ENCODE measurements around the gene GDPD2.
"Not testable (repeated sequence)": the region's sequence is repeated elsewhere in the genome, so short reads cannot be mapped to it uniquely, and the experiment has no call there.

The GDPD2 gene, protein sequence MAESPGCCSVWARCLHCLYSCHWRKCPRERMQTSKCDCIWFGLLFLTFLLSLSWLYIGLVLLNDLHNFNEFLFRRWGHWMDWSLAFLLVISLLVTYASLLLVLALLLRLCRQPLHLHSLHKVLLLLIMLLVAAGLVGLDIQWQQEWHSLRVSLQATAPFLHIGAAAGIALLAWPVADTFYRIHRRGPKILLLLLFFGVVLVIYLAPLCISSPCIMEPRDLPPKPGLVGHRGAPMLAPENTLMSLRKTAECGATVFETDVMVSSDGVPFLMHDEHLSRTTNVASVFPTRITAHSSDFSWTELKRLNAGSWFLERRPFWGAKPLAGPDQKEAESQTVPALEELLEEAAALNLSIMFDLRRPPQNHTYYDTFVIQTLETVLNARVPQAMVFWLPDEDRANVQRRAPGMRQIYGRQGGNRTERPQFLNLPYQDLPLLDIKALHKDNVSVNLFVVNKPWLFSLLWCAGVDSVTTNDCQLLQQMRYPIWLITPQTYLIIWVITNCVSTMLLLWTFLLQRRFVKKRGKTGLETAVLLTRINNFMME

DNA sequence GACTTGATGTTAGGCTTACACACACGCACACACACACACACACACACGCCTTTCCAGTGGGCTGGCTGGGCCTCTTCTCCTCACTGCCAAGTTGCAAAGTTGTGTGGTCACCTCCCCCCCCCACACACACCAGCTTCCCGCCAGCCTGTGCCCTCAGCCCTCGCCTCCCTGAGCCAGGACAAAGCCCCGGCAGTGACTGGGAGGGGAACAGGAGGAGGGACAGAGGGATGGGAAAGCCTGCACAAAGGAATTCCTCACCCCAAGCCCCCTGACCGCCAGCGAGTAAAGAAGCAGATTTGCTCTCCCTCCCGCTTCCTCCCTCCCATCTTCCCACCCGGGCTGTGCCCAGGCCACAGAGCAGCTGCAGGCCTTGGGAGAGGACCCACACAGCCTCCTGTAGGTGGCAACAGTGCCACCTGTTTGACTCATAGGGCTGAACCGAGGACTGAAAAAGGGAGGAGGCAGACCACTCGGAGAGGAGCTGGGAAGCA is at the start of gene GDPD2:
TSS of gene GDPD2 (plus strand) at position 464 of the 491 bp plus-strand sequence. CDS start 1,671 bp downstream, outside the sequence.
- DNase-seq (ENCODE audit: low read depth) = no peak

DNA sequence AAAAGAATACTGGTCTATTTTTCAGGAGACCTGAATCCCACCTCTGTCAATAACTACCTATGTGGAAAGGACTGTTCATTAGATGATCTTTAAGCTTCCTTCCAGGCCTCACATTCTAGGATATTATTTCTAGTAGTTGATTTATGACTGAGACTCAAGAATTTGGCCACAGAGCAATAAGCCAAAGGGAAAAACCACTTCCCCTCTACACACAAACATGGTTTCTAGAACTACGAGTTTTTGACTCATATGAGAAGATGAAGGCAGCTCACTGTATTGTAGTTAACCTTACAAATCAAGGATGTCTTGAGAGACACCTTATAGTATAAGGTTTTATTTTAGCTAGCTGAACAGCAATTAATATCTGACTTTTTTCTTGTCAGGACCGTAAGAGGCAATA is 36.9 kb upstream of the GDPD2 start:
- DNase-seq (ENCODE audit: low read depth) = no peak

DNA sequence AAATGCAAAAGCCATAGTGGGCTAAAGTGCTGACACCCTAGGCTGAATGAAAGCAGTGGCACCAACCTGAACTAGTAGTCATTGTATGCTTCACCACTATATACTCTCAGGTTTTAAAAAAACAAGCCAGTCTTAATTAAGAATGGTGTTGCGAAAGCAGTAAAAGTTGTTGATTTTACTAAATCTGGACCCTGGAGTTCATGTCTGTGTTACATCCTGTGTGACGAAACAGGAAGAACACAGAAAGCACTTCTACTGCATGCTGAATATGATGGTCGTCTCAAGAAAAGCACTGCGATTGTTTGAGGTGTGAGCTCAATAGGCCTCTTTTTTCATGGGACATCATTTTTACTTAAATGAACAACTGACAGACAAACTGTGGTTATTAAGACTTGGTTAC is 24.2 kb upstream of the GDPD2 start:
- DNase-seq (ENCODE audit: low read depth) = no peak

DNA sequence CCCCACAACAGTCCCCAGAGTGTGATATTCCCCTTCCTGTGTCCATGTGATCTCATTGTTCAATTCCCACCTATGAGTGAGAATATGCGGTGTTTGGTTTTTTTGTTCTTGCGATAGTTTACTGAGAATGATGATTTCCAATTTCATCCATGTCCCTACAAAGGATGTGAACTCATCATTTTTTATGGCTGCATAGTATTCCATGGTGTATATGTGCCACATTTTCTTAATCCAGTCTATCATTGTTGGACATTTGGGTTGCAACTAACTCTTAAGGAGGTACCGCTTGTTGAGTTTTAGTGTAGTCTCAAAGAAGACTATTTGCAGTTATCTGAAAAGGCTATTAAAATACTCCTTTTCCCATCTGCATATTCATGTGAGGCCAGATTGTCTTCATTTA is 22.9 kb upstream of the GDPD2 start:
- DNase-seq (ENCODE audit: low read depth) = not testable (repeated sequence)

DNA sequence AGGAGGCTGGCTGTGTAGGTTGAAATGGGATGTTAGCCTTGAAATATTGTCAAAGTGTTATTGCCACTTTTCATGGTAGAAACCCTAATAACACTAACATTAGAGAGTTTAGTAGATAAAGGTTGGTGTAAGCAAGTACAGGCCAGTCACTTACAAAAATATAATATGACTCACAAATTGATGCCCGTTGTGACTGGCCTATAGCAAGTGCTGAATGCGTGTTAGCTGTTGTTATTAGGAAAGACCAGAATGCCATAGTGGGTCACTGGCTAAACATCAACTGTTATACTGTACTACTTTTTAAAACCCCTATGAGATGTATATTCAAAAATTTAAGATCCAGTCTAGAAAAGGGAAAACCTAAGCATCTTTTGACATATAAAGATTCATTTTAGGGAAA is 20.4 kb upstream of the GDPD2 start:
- DNase-seq (ENCODE audit: low read depth) = no peak

DNA sequence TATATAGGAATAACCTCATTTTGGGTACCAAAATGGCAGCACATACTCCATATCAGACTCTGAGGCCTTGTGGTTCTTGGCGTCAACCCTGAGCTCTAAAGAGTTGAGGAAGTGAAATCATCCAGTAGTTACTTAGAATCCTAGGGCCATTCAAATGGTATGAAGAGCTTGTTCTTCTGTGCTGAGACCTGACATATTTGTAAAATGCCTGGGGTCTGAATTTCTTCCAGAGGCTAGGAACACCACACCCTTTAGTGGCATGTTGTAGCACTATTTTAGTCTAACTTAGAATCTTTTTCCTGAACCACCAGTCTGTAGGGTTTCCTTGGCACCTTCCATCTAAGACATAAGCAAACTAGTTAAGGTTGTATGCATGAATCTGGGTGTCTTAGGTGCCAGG is 18.1 kb upstream of the GDPD2 start:
- DNase-seq (ENCODE audit: low read depth) = no peak

DNA sequence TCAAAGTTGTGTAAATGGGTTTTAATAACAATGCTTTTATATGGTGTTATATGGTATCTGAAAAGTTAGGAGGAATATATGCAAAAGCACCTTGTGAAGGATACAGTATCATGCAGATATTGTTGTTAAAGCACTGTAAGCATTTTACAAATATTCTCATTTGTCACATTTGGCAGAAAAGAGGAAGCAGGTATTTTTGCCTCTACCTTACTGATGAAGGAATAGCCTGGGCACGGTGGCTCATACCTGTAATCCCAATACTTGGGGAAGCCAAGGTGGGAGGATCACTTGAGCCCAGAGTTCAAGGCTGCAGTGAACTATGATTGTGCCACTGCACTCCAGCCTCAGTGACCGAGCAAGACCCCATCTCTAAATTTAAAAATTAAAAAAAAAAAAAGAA is 12.2 kb upstream of the GDPD2 start:
- DNase-seq (ENCODE audit: low read depth) = no peak

DNA sequence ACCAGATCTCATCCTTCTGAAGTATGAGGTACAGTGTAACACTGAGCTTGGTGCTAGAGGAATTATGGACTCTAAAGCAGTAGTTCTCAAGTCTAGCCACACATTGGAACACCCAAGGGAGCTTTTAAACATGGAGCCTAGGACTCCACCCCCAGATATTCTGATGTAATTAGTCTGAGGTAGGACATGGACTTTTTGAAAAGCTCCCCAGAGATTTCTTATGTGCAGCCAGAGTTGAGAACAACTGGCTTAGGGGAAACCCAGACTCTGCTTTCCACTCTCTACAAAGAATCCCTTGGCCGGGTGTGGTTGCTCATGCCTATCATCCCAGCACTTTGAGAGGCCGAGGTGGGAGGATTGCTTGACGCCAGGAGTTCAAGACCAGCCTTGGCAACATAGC is 11.6 kb upstream of the GDPD2 start:
- no peak for DNase-seq (ENCODE audit: low read depth)

DNA sequence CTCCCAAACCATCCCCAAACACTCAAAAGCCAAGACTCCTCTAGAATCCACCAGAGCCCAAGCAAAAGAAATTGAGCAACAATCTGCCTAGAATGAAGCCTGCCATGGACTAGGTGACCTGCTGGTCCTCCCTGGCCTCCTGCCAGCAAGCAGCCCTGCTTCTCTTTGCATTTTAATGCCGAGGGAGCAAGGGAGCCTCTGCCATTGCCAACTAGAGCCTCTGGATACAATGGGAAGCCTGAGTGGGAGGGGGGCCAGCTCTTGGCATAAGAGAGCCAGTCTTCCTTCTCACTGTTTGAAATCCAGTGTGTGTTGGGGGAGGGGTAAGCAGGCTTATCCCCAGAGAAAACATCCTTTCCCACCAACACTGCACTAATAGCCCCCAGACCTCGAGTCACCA is 1.5 kb upstream of the GDPD2 start:
- no peak for DNase-seq (ENCODE audit: low read depth)

DNA sequence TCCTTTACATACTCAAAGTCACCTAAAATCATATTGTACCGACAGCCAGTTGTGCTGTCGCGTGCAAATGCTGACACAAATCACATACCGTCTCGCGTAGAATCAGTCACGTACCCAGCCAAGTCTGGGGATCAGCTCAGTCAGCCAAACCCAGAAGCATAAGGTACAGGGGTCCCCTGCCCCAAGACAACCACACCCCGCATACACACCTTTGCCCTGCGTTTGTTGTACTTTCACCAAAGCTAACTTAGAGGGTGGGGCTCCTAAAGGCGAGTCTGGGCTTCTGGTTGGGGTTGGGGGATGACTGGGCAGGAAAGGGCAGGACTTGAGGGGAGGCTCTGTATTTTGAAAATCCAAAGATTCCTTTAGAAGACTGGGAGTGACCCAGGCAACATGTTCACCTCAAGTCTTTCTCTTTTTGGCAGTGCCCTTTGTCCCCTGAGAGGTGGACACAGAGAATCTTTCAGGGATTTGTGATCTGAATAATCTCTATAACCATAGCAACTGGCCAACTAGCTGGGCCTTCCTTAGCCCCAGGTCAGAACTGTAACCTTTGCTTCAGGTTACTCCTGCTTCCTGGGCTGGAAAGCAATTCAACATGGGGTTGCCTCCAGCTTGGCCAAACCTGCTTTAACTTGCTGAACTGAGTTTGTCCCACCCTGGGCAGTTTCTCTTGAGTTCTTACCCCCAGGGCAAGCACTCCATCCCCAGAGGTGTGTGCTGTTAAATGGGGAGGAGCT is 992 bp downstream of the GDPD2 start:
- no peak for DNase-seq (ENCODE audit: low read depth)

DNA sequence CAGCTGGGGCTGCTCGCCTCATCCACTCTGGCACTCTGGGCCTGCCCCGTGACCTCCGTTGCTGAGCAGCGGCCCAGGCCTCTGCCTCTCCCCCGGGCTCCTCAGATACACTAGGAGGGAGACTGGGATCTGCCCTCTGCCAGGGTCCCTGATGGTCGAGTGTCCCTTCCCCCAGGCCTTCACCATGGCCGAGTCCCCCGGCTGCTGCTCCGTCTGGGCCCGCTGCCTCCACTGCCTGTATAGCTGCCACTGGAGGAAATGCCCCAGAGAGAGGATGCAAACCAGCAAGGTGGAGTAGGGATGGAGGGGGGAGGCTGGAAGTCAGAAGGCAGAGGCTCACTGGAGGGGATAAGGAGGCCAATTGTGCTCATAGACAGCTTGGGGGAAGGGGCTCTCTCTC is 1.7 kb downstream of the GDPD2 start:
- DNase-seq (ENCODE audit: low read depth) = no peak

DNA sequence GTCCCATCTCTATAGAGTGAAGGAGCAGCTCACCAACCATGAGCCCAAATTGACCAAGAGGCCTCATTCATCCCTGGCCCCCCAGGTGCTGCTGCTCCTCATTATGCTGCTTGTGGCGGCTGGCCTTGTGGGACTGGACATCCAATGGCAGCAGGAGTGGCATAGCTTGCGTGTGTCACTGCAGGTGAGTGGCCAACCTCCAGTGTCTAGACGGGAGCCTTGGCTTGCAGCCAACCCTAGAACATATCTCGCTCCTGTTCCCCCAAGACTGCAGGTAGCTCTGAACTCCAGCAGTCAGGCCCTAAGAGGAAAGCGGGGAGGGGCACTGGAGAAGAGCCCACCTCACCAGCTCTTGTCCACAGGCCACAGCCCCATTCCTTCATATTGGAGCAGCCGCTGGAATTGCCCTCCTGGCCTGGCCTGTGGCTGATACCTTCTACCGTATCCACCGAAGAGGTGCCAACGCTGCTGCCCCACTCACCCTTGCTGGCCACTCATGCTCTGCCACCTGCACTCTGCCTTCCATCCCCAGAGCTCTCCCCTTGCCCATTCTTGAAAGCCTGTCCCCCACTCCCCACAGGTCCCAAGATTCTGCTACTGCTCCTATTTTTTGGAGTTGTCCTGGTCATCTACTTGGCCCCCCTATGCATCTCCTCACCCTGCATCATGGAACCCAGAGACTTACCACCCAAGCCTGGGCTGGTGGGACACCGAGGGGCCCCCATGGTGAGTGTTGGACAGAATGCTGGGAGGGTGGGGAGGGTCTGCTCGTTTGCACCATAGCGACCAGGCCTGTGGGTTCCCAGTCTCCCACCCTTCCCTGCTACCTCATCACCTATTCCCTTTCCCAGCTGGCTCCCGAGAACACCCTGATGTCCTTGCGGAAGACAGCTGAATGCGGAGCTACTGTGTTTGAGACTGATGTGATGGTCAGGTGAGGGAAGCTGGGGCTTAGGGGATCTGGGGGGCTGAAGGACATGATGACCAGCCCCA is 3.5 kb downstream of the GDPD2 start:
- no peak for DNase-seq (ENCODE audit: low read depth)

DNA sequence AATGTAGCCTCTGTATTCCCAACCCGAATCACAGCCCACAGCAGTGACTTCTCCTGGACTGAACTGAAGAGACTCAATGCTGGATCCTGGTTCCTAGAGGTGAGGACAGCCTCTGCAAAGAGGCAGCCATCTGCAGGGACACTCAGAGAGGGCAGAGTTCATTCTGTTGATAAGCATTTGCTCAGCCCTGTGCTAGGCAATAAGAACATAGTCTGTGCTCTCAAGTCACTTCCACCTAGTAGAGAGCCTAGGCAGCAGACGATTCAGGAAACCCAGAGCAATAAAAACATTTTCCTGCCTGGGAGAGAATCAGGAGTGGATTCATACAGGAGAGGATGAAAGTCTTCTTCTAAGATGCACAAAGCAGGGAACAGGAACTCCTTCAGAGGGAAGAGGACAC is 4.3 kb downstream of the GDPD2 start:
- DNase-seq (ENCODE audit: low read depth) = no peak

DNA sequence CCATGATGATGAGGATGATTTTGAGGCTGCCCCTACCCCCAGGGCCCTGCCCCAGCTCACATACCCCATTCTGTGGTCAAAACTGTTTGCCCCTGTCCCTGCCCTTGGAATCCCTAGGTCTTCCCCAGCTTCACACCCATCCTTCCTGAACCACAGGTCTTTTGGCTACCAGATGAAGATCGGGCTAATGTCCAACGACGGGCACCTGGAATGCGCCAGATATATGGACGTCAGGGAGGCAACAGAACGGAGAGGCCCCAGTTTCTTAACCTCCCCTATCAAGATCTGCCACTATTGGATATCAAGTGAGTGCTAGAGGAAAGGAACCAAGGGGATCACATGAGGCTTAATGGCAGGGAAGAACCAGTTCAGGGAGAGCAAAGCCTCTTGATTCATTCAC is 6.6 kb downstream of the GDPD2 start:
- no peak for DNase-seq (ENCODE audit: low read depth)

DNA sequence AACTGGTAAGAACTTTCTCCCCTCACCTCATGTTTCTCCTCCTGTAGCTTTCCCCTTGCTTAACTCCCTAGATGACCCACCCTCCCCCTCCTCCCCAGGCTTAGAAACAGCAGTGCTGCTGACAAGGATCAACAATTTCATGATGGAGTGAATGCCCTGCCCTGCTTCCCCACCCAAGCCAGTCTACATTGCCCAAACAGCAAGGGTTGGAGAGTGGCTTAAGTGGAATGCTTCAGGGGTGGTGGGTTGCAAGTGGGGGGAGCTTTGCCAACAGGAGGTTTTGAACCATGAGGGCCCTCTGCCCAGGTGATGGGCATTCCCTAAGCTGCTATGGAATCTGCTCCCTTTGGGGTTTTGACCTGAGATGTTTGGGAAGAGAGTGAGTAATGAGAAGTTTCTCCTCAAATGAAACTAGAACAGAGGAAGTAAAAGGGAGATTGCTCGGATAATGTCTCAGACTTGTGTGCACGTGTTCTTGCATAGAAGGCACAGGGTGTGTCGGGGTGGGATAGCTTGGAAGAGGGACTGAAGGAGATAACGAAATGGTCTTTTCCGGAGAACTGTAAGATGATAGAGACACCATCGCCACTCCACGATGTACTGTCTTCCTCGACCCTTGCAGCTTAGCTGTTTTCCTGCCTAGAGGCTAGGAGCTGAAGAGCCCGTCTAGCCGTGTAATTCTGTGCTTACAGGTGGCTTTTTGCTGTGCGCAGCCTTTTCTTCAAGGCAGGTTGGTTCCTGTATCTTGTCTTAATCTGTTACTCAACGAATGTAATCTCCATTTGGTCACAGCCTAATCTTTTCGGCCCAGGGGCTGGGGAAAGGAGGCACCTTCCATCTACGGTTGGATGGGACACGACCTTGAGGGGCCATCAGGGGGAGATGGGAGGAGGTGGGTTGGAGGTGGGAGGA is 10.1 kb downstream of the GDPD2 start:
- DNase-seq (ENCODE audit: low read depth) = no peak

DNA sequence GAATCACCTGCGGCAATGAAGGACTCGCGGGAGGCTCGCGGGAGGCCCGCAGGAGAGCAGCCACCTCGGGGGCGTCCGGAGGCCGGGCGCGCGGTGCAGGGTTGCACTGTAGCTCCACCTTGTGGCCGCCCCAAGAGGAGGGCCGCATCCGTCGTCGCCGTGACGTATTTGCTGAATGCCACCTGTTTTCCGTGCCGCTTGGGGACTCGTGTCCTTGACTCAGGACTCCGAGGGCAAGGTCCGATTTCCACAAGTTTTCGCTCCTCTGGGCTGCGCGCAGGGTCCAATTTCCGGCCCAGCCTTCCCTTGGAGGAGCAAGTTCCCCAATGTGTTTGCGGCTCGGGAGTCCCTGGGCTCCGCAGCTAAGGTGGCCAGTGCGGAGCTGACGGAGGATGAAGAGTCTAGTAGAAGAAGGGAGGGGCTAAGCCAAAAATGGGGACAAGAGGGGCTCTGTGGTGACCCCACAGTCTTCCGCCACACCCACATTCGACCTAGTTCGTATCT is 10.8 kb downstream of the GDPD2 start:
- no peak for DNase-seq (ENCODE audit: low read depth)

DNA sequence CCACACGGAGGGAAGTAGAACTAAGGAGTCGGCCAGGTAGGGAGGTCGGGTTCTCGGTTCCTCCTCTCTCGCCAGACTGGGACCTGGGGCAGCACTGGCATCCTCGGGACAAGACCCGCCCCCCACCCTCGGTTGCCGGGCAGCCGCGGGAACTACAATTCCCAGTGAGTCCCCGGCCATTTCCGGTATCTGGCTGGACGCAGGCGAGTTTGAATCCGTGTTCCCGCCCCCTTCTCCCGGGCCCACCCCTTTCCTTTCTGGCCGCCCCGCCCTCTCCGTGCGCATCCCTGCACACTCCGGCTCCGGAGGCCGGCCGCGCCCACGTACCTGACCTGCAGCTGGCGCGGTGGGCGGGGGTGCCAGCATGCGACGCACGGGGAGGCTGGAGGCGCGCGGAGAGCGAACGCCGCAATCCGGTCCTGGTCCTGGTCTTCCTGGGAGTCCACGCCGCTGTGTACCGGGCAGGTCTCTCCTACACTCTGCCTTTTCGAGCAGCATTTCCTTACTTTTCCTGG is 11.3 kb downstream of the GDPD2 start:
- no peak for DNase-seq (ENCODE audit: low read depth)

DNA sequence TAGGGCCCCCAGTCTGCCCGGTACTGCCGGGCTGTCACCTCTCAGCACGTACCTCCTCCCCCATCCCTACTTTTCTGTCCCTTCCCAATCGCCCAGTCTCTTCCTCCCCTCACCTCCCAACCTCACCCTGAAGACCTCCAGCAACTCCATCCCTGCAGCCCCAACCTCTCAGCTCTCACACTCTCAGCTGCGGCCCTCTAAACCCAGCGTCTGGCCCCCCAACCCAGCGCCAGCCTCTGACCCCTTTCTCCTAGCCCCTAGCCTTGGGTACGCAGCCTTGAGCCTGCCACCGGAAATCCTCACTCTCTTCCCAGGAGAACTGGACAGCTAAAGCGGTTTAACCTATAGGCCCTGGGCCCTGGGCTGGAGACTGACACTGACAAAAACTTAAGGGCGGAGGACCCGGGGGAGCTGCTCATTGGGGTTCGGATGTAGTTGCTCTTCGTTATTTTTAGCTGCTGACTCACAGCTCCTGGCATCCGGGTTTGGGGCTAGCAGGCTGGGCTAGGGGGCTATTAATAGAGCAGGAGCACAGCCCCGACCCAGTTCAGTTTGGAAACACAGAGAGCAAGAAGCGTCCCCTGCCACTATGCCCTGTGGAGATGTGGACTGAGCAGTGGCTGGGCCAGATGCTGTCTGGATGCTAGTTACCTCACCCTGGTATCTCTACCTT is 11.9 kb downstream of the GDPD2 start:
- no peak for DNase-seq (ENCODE audit: low read depth)

DNA sequence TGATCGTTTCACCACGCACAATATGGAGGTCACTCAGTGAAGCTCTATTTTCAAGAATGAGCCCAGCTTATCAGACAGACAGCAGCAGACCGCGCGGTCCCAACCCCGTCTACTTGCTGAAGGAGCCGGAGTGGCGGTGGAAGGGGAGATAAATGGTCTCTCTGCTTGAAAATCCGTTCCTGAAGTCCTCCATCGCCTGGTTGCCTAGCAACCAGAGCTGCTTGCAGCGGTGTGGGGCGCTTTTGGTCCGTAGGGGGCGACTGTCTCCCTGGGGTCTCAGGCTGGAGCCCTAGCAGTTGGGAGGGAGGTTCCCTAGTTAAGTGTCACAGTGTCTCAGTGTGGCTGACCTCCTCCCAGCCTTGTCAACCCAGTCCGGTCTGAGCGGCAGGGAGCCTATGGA is 13.2 kb downstream of the GDPD2 start:
- DNase-seq (ENCODE audit: low read depth) = no peak

DNA sequence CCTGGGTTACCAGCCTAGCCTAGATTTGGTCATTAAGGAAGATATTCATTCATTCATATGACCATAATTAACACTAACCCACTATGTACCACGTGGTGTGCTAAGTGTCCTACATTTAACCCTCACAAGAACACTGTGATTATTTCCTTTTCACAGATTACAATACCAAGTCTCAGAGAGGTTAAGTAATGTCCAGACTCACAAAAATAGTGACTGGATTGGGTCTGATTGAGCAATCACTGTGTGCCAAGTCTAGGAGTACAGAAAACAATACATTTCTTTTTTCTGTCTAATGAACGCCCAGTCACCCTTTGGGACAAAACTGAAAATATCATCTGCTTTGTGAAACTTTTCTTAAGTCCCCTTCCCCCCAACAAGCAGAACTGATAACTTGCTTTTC is 13.9 kb downstream of the GDPD2 start:
- no peak for DNase-seq (ENCODE audit: low read depth)
